Progenitor cell of endocrine pancreas (in vitro differentiated cells): ENCODE data around the gene AKR1C3. TPM values are rescaled to one million over a fixed set of nuclear protein-coding genes. Genes with fewer than 3 reads are reported as not detected.
"Not testable (repeated sequence)": the region's sequence is repeated elsewhere in the genome, so short reads cannot be mapped to it uniquely, and the experiment has no call there.

Experiments
- DNase-seq: peaks from one replicate; pipeline ENCODE4 v3.0.0; 2021; ENCODE audit warnings: low spot score; ENCODE audit not compliant: unreplicated experiment
- H3K27ac Mint-ChIP-seq: 2 replicates; pipeline ENCODE4 v1.8.0; 2021; ENCODE audit warnings: mild to moderate bottlenecking, moderate library complexity, mixed read lengths
- H3K27me3 Mint-ChIP-seq: 2 replicates; pipeline ENCODE4 v1.8.0; 2021; ENCODE audit warnings: mixed read lengths
- H3K36me3 Mint-ChIP-seq: 2 replicates; pipeline ENCODE4 v1.8.0; 2022; ENCODE audit warnings: mixed read lengths; ENCODE audit not compliant: insufficient read depth
- H3K4me1 Mint-ChIP-seq: 2 replicates; pipeline ENCODE4 v1.8.0; 2021; ENCODE audit warnings: low read depth, mixed read lengths
- H3K4me3 Mint-ChIP-seq: 2 replicates; pipeline ENCODE4 v1.8.0; 2021; ENCODE audit warnings: low read depth, mild to moderate bottlenecking, moderate library complexity, mixed read lengths
- H3K9me3 Mint-ChIP-seq: 2 replicates; pipeline ENCODE4 v1.8.0; 2021; ENCODE audit warnings: low read depth, mixed read lengths
- total RNA-seq: library from RNA; stranded (reverse); gene quantifications from 2 replicates; pipeline ENCODE4 v1.2.1, GENCODE V29; 2021
- TF ChIP-seq, protein P1 (sequence below): fragments of 200-600 bp; sonication (generic); IDR thresholded peaks from one replicate; pipeline ENCODE4 v1.5.0; 2021; ENCODE audit warnings: antibody characterized with exemption, mild to moderate bottlenecking; ENCODE audit not compliant: unreplicated experiment

The AKR1C3 gene
- total RNA-seq, 1 donor from 2014 or later, result 4.6 TPM

DNA sequence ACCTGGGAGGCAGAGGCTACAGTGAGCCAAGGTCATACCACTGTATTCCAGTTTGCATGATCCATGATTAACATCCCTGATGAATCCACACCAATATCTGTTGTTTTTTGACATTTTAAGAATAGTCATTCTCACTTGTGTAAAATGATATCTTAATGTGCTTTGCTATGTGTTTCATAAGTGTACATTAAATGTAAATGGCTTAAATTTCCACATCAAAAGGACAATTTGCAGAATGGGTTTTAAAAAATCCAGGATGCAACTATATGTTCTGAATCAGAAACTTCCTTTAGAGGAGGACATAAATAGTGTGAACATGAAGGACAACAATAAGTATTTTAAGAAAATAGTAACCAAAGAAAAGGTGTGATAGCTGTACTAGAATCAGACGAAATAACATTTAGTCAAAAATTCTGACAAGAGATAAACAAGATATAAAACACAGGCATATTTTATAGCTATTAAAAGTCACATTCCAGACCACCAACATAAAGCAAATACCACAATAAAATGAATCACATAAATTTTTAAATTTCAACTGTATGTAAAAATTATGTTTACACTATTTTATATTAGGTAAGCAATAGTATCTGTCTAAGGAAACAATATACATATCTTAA lies 42.4 kb downstream of the AKR1C3 start:
- Mint-ChIP-seq H3K4me1 (no peaks in the 10 kb centered on the region), H3K36me3 (peaks cover 5% of the 10 kb centered on the region), H3K4me3 (no peak overlapping the region), H3K9me3 (peaks cover 29% of the 10 kb centered on the region), H3K27me3 (no peaks in the 10 kb centered on the region), H3K27ac (no peak overlapping the region)
- no peak for DNase-seq
- TF ChIP-seq, protein P1, sequence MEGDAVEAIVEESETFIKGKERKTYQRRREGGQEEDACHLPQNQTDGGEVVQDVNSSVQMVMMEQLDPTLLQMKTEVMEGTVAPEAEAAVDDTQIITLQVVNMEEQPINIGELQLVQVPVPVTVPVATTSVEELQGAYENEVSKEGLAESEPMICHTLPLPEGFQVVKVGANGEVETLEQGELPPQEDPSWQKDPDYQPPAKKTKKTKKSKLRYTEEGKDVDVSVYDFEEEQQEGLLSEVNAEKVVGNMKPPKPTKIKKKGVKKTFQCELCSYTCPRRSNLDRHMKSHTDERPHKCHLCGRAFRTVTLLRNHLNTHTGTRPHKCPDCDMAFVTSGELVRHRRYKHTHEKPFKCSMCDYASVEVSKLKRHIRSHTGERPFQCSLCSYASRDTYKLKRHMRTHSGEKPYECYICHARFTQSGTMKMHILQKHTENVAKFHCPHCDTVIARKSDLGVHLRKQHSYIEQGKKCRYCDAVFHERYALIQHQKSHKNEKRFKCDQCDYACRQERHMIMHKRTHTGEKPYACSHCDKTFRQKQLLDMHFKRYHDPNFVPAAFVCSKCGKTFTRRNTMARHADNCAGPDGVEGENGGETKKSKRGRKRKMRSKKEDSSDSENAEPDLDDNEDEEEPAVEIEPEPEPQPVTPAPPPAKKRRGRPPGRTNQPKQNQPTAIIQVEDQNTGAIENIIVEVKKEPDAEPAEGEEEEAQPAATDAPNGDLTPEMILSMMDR, result no peak

DNA sequence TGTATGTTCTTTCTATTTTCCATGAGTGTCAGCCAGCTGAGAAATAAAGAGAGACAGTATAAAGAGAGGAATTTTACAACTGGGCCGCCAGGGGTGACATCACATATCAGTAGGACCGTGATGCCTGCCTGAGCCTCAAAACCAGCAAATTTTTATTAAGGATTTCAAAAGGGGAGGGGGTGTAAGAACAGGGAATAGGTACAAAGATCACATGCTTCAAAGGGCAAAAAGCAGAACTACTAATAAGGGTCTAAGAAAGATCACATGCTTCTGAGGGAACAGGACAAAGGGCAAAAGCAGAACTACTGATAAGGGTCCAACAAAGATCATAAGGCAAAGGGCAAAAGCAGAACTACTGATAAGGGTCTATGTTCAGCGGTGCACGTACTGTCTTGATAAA lies 43.5 kb downstream of the AKR1C3 start:
- DNase-seq, H3K27ac Mint-ChIP-seq, H3K4me1 Mint-ChIP-seq, H3K36me3 Mint-ChIP-seq, H3K4me3 Mint-ChIP-seq, H3K27me3 Mint-ChIP-seq: not testable (repeated sequence)
- peaks cover 33% of the 10 kb centered on the region for H3K9me3 Mint-ChIP-seq

DNA sequence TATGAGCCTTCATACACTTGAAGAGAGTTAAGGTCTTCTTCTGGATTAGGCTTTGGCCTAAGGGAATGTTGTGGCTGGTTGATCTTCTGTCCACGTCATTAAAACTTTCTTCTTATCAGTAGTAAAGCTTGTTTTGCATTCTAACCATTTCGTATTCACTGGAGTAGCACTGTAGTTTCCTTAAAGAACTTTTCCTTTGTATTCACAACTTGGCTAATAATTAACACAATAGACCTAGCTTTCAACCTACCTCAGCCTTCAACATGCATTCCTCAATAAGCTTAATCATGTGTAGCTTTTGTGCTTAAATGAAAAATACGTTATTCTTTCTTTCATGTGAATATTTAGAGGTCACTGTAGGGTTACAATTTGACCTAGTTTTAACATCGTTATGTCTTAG lies 48.0 kb downstream of the AKR1C3 start:
- peaks cover 40% of the 10 kb centered on the region for H3K9me3 Mint-ChIP-seq
- H3K27ac Mint-ChIP-seq, result peak overlapping the region; percentile 82
- H3K4me1 Mint-ChIP-seq, result peaks cover 14% of the 10 kb centered on the region
- TF ChIP-seq, protein P1, result no peak
- no peak overlapping the region for H3K4me3 Mint-ChIP-seq
- DNase-seq, result no peak
- no peaks in the 10 kb centered on the region for H3K27me3 Mint-ChIP-seq
- H3K36me3 Mint-ChIP-seq, result peaks cover 7% of the 10 kb centered on the region

DNA sequence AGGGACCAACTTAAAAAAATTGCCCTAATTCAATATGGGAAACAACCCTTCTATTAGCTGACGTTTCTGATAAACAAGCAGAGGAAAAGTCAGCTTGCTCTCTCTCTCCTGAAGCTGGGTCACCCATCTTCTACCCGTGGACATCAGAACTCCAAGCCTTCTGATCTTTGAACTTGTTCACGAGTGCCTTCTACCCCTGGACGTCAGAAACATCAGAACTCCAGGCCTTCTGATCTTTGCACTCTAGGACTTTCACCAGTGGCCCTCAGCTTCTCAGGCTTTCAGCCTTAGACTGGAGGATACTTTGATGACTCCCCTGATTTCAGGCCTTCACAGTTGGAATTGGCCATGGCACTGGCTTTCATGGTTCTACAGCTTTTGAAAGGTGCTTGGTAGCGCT lies 48.9 kb downstream of the AKR1C3 start:
- Mint-ChIP-seq H3K27ac (no peak overlapping the region), H3K9me3 (peaks cover 35% of the 10 kb centered on the region), H3K4me1 (peaks cover 22% of the 10 kb centered on the region), H3K36me3 (peaks cover 4% of the 10 kb centered on the region), H3K27me3 (no peaks in the 10 kb centered on the region), H3K4me3 (no peak overlapping the region)
- TF ChIP-seq, protein P1, result no peak
- DNase-seq, result no peak

DNA sequence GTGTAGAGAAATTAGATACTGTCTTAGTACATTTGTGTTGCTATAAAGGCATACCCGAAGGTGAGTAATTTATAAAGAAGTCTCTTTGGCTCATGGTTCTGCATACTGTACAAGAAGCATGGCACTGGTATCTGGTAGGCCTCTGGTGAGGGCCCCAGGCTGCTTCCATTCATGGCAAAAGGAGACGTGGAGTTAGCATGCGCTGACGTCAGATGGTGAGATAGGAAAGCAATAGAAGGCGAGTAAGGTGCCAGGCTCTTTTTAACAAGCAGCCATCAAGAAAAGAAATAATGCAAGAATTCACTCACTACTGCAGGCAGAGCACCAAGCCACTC lies 52.7 kb downstream of the AKR1C3 start:
- H3K36me3 Mint-ChIP-seq, result peaks cover 9% of the 10 kb centered on the region
- TF ChIP-seq, protein P1, result no peak
- H3K27ac Mint-ChIP-seq, result peak overlapping the region; percentile 91
- DNase-seq, result no peak
- peaks cover 42% of the 10 kb centered on the region for H3K9me3 Mint-ChIP-seq
- no peak overlapping the region for H3K4me3 Mint-ChIP-seq
- peaks cover 28% of the 10 kb centered on the region for H3K4me1 Mint-ChIP-seq
- no peaks in the 10 kb centered on the region for H3K27me3 Mint-ChIP-seq

DNA sequence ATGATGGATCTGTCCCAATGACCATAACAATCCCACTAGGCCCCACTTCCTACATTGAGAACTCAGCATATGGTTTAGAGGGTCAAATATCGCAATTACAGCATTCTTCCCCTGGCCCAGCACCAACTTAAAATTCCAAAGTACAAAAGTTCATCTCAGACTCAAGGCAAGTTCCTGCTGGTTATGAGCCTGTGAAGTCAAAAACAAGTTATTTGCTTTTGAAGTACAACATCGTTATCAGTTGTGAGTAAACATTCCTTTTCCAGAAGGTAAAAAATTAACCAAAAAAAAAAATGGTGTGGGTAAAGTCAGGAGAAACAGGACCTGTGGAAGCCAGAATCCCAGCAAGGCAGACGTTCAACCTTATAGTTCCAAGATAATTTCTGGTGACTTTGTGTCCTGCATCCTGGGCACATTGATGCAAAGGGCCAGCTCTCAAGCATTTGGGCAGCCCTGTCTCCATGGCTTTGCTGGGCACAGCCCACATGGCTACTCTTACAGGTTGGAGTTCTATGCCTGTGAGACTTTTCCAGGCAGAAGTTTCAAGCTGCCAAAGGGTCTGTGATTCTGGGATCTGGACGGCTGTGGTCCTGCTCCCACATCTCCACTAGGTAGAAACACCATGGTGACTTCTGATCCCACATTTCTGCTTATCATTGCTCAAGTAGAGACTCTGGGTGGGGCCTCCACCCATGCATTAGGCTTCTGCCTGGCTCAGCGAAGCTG lies 53.2 kb downstream of the AKR1C3 start:
- Mint-ChIP-seq H3K27me3 (no peaks in the 10 kb centered on the region), H3K4me3 (peak overlapping the region; percentile 25), H3K27ac (peak overlapping the region; percentile 91), H3K36me3 (peaks cover 9% of the 10 kb centered on the region), H3K4me1 (peaks cover 23% of the 10 kb centered on the region), H3K9me3 (peaks cover 37% of the 10 kb centered on the region)
- TF ChIP-seq, protein P1, result no peak
- DNase-seq, result no peak
